Right lobe of liver (tissue), 6 donors: ENCODE measurements around the gene TAOK3. TPM values are rescaled to one million over a fixed set of nuclear protein-coding genes. Genes with fewer than 3 reads are reported as not detected.

Experiments used
- ATAC-seq, 4 donors: fragments of 200-7000 bp; cut with Tn5 transposase; one replicate each; pipeline ENCODE4 v1.9.1; 2020; ENCODE audit warnings: mild to moderate bottlenecking in 4 of 4, moderate library complexity in 4 of 4
- DNase-seq, 3 donors: peaks; one replicate each; pipeline ENCODE4 v3.0.0-alpha.2; 2020
- H3K27ac ChIP-seq, 3 donors: fragments of 200-600 bp; one replicate each; pipeline ENCODE4 v1.8.0; 2022
- H3K27me3 ChIP-seq, 2 donors: fragments of 200-600 bp; one replicate each; pipeline ENCODE4 v1.8.0; 2022
- H3K36me3 ChIP-seq, 4 donors: fragments of 200-600 bp; sonication (generic) in 1 of 4; one replicate each; pipeline versions ENCODE4 v1.5.1 to v1.8.0; 2017 to 2022; ENCODE audit warnings: control low read depth in 1 of 4
- H3K4me1 ChIP-seq, 4 donors: fragments of 200-600 bp; sonication (generic) in 1 of 4; one replicate each; pipeline versions ENCODE4 v1.5.1 to v1.8.0; 2017 to 2022; ENCODE audit warnings: control low read depth in 1 of 4
- H3K4me3 ChIP-seq, 3 donors: fragments of 200-600 bp; one replicate each; pipeline ENCODE4 v1.8.0; 2022
- H3K9me3 ChIP-seq, 4 donors: fragments of 200-600 bp; sonication (generic) in 1 of 4; one replicate each; pipeline versions ENCODE4 v1.5.1 to v1.8.0; 2017 to 2022; ENCODE audit warnings: control low read depth in 1 of 4
- CTCF ChIP-seq, 4 donors: fragments of 200-600 bp in 3 of 4; fragments of 450-650 bp in 1 of 4; IDR thresholded peaks; one replicate each; pipeline versions ENCODE4 v1.5.1 to v1.8.0; 2016 to 2022; ENCODE audit warnings: antibody characterized with exemption in 4 of 4, mild to moderate bottlenecking in 2 of 4
- POLR2A ChIP-seq: fragments of 450-650 bp; IDR thresholded peaks from one replicate; pipeline ENCODE4 v1.6.1; 2017; ENCODE audit warnings: antibody characterized with exemption, mild to moderate bottlenecking
- WGBS: methylation state at CpG from one replicate; pipeline ENCODE4 v1.1.6; 2018; ENCODE audit warnings: low coverage, low lambda C conversion rate; ENCODE audit not compliant: insufficient coverage; ENCODE audit errors: missing lambda C conversion rate; 5-methylcytosine and 5-hydroxymethylcytosine counted together
- intact Hi-C, 2 donors: fragments of 100-400 bp; cut with DNase I; formaldehyde crosslinking; loops; one replicate each; pipeline versions ENCODE4 v1.11.2 to v1.14.1; 2022
- total RNA-seq, 6 experiments: library from RNA; depleted of rRNA in 2 of 6; stranded (reverse); fragments of >200 nt in 2 of 6; fragmentation: NEBNext Ultra II Directional in 3 of 6; extraction: Animal tissue kit (Norgen Biotek cat#: 25700) in 3 of 6; gene quantifications; one replicate each; pipeline versions ENCODE4 v1.1.0 to v1.2.4, GENCODE V29; 2016 to 2023
- donor health status: DM: no; HTN: yes; CAD: no.
- donor health status: DM: no; HTN: no; CAD: no.
- donor health status: DM: no; HTN: no; CAD: no.
- donor health status: DM: no; HTN: yes; CAD: no.
- donor health status: DM: no; HTN: yes; CAD: no.

Gene TAOK3
- total RNA-seq, 6 experiments from 2014 or later = 12.2 to 21.9 (median 17.7) TPM

GRCh38 chr12:118374909-118375308 lies 2.2 kb upstream of the TAOK3 start:
- intact Hi-C loops = loop anchor here (5.0 to 10.0 kb wide), 3 partner anchors 190 to 250 kb away; no protein-coding TSS in a partner anchor
- peak overlapping the region; percentile 94 to 98 (median 95) for H3K27ac ChIP-seq
- no peaks in the 10 kb centered on the region for H3K27me3 ChIP-seq
- ATAC-seq (peak in 1 of 4 donors; percentile 2), DNase-seq (no peak)
- no peaks in the 10 kb centered on the region for H3K9me3 ChIP-seq
- H3K36me3 ChIP-seq = peaks cover 0 to under 1% (median 0%) of the 10 kb centered on the region in 4 donors
- no peak for TF ChIP-seq CTCF (IDR thresholded peaks at IDR 0.05)
- TF ChIP-seq POLR2A = peak; percentile 17
- 30% methylated on average over 5 of the region's 5 CpGs for WGBS
- H3K4me1 ChIP-seq = peaks cover 0 to 25% (median 3%) of the 10 kb centered on the region in 4 donors
- peak overlapping the region in 1 of 3 donors; percentile 54 for H3K4me3 ChIP-seq

GRCh38 chr12:118374126-118374725 lies 1.5 kb upstream of the TAOK3 start:
- ATAC-seq = no peak
- peaks cover 0 to 25% (median 3%) of the 10 kb centered on the region in 4 donors for H3K4me1 ChIP-seq
- no peaks in the 10 kb centered on the region for H3K27me3 ChIP-seq
- TF ChIP-seq POLR2A (no peak), CTCF (IDR thresholded peaks at IDR 0.05) (no peak)
- H3K9me3 ChIP-seq = no peaks in the 10 kb centered on the region
- intact Hi-C loops = loop anchor here (10.0 kb wide), 2 partner anchors 189 to 249 kb away; no protein-coding TSS in a partner anchor
- H3K27ac ChIP-seq = peak overlapping the region; percentile 94 to 98 (median 95)
- no peaks in the 10 kb centered on the region for H3K36me3 ChIP-seq
- peak overlapping the region; percentile 54 to 92 (median 87) for H3K4me3 ChIP-seq
- no peak for DNase-seq
- 34% methylated on average over 12 of the region's 14 CpGs for WGBS

GRCh38 chr12:118373616-118374015 lies 909 bp upstream of the TAOK3 start:
- DNase-seq = peak in 1 of 3 donors; percentile 83
- intact Hi-C loops = loop anchor here (10.0 kb wide), 2 partner anchors 189 to 249 kb away; no protein-coding TSS in a partner anchor
- H3K9me3 ChIP-seq = no peaks in the 10 kb centered on the region
- no peaks in the 10 kb centered on the region for H3K27me3 ChIP-seq
- peak overlapping the region; percentile 54 to 92 (median 87) for H3K4me3 ChIP-seq
- H3K36me3 ChIP-seq = no peaks in the 10 kb centered on the region
- peaks cover 0 to 25% (median 3%) of the 10 kb centered on the region in 4 donors for H3K4me1 ChIP-seq
- peak; percentile 46 to 59 (median 50) for ATAC-seq
- WGBS = 22% methylated on average over 5 of the region's 5 CpGs
- TF ChIP-seq CTCF (IDR thresholded peaks at IDR 0.05) (no peak), POLR2A (no peak)
- H3K27ac ChIP-seq = peak overlapping the region; percentile 94 to 98 (median 95)

GRCh38 chr12:118371321-118372282 lies 1.1 kb downstream of the TAOK3 start:
- DNase-seq = peak; percentile 41 to 66 (median 53)
- peak overlapping the region; percentile 14 to 66 (median 27) for H3K27ac ChIP-seq
- H3K36me3 ChIP-seq = no peaks in the 10 kb centered on the region
- H3K9me3 ChIP-seq = no peaks in the 10 kb centered on the region
- WGBS = under 1% methylated on average over 24 of the region's 60 CpGs
- TF ChIP-seq CTCF (IDR thresholded peaks at IDR 0.05) (no peak), POLR2A (no peak)
- no peak for ATAC-seq
- peaks cover 0 to 25% (median 0%) of the 10 kb centered on the region in 4 donors for H3K4me1 ChIP-seq
- no peaks in the 10 kb centered on the region for H3K27me3 ChIP-seq
- intact Hi-C loops = loop anchor here (10.0 kb wide), 2 partner anchors 187 to 247 kb away; no protein-coding TSS in a partner anchor
- H3K4me3 ChIP-seq = peak overlapping the region; percentile 77 to 92 (median 87)
